Posterior cingulate gyrus (tissue), 11 donors: ENCODE results near the gene ATP13A2.
"Not testable (repeated sequence)": the region's sequence is repeated elsewhere in the genome, so short reads cannot be mapped to it uniquely, and the experiment has no call there.

ENCODE experiments used
- DNase-seq, 10 donors: peaks; one replicate each; pipeline versions ENCODE4 v3.0.0 to v3.0.0-alpha.2; 2020 to 2021; ENCODE audit warnings: mixed read lengths in 3 of 10
- intact Hi-C: fragments of 100-400 bp; cut with DNase I; formaldehyde crosslinking; loops from one replicate; pipeline ENCODE4 v1.15.1; 2023

ATP13A2 gene

DNA sequence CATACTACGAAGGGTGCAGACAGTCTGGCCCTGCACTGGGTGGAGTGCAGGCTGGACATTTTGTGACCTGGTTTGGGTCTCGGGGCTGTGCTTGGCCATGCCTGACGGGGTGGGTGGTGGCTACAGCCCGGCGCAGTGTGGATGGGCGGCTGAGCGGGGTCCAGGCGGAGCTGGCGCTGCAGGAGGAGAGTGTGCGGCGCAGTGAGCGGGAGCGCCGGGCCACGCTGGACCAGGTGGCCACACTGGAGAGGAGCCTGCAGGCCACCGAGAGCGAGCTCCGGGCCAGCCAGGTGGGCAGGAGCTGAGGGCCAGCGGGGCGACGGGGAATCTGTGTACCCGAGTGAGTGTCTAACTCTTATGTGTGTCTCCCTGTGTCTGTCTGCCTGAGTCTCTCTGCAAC is 45.4 kb downstream of the ATP13A2 start:
- intact Hi-C loops: loop anchor here (10.0 kb wide), 1 partner anchor 49 kb away; the partner anchor contains the start of gene ATP13A2
- DNase-seq: peak in 1 of 10 donors; percentile 71

GRCh38 chr1:16965486-16966067 is 46.2 kb downstream of the ATP13A2 start:
- intact Hi-C loops: loop anchor here (10.0 kb wide), 1 partner anchor 49 kb away; the partner anchor contains the start of gene ATP13A2
- DNase-seq: no peak

DNA sequence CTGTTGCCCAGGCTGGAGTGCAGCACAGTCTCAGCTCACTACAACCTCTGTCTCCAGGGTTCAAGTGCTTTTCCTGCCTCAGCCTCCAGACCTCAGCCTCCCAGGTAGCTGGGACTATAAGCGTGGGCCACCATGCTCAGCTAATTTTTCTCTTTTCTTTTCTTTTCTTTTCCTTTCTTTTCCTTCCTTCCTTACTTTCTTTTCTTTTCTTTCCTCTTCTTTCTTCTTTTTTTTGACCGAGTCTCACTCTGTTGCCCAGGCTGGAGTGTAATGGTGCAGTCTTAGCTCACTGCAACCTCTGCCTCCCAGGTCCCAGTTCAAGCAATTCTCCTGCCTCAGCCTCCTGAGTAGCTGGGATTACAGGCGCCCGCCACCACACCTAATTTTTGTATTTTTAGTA is 47.6 kb downstream of the ATP13A2 start:
- not testable (repeated sequence) for DNase-seq
- intact Hi-C loops: loop anchor here (10.0 kb wide), 1 partner anchor 51 kb away; the partner anchor contains the start of gene ATP13A2

- no peak for DNase-seq
- intact Hi-C loops: loop anchor here (10.0 kb wide), 1 partner anchor 53 kb away; the partner anchor contains the start of gene ATP13A2
These were observed 50.2 kb downstream of the ATP13A2 start for GRCh38 chr1:16961297-16962133.

- peak; percentile 51 to 96 (median 78) for DNase-seq
- intact Hi-C loops: loop anchor here (10.0 kb wide), 1 partner anchor 54 kb away; the partner anchor contains the start of gene ATP13A2
These were observed 51.0 kb downstream of the ATP13A2 start for GRCh38 chr1:16960560-16961296.

DNA sequence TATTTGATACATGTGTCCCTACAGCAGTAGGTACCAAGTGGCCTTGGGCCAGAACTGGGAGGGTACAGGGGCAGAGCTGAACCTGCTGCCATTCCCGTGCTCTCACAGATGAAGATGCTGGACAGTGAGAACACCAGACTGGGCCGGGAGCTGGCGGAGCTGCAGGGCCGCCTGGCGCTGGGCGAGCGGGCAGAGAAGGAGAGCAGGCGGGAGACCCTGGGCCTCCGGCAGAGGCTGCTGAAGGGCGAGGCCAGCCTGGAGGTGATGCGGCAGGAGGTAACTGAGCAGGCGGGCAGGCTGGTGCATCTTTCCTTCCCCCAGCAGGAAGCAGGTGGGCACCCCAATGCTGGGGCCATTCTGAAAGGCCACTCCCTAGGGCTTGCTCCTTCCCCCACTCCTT is 53.3 kb downstream of the ATP13A2 start:
- peak in 1 of 10 donors; percentile 76 for DNase-seq
- intact Hi-C loops: loop anchor here (10.0 kb wide), 1 partner anchor 276 kb away; no protein-coding TSS in a partner anchor

GRCh38 chr1:16957731-16958130 is 54.0 kb downstream of the ATP13A2 start:
- intact Hi-C loops: loop anchor here (10.0 kb wide), 1 partner anchor 277 kb away; no protein-coding TSS in a partner anchor
- no peak for DNase-seq

GRCh38 chr1:16956775-16957174 is 55.0 kb downstream of the ATP13A2 start:
- intact Hi-C loops: loop anchor here (10.0 kb wide), 1 partner anchor 278 kb away; no protein-coding TSS in a partner anchor

GRCh38 chr1:16955186-16955585 is 56.5 kb downstream of the ATP13A2 start:
- DNase-seq: no peak
- intact Hi-C loops: loop anchor here (10.0 kb wide), 1 partner anchor 280 kb away; no protein-coding TSS in a partner anchor

More at GRCh38 chr1:16956775-16957174, 55.0 kb downstream of the ATP13A2 start:
- no peak for DNase-seq

DNA sequence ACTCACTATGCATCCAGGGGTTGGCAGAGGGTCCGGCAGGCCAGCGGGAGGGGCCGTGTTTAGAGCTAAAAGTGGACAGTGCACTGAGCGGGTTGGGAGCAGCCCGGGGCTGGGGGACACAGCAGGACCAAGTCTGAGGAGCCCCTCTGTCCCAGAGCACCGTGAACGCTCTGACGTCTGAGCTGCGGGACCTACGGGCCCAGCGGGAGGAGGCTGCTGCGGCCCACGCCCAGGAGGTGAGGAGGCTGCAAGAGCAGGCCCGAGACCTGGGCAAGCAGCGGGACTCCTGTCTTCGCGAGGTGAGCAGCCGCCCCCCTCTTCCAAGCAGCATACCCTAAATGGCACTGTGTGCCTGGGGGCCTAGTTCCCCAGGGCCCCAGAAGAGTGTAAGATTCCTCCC is 57.1 kb downstream of the ATP13A2 start:
- no peak for DNase-seq
- intact Hi-C loops: loop anchor here (10.0 kb wide), 1 partner anchor 280 kb away; no protein-coding TSS in a partner anchor

GRCh38 chr1:16952376-16952775 is 59.4 kb downstream of the ATP13A2 start:
- DNase-seq: not testable (repeated sequence)
- intact Hi-C loops: loop anchor here (10.0 kb wide), 1 partner anchor 282 kb away; no protein-coding TSS in a partner anchor

GRCh38 chr1:16949026-16949425 is 62.7 kb downstream of the ATP13A2 start:
- intact Hi-C loops, DNase-seq: not testable (repeated sequence)

DNA sequence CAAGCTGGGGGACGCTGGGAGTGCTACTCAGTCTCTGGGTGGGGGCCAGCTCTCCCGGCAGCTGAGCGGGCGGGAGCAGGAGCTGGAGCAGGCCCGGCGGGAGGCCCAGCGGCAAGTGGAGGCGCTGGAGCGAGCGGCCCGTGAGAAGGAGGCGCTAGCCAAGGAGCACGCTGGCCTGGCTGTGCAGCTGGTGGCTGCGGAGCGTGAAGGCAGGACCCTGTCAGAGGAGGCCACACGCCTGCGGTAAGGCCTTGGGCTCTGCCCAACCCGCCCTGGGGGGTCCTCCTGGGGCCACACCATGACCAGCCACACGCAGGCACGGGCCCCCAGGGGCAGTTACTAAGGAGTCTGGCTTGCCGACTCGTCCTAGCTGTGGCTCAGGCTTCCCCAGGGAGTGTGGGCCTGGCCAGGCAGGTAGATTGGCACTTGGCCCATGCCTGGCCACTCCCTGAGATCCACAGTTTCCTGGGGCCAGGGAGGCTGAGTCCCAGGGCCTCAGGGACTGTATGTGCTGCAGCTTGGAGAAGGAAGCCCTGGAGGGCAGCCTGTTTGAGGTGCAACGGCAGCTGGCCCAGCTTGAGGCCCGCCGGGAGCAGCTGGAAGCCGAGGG is 63.3 kb downstream of the ATP13A2 start:
- intact Hi-C loops: not testable (repeated sequence)
- DNase-seq: peak in 1 of 10 donors; percentile 83

GRCh38 chr1:16946646-16947045 is 65.1 kb downstream of the ATP13A2 start:
- peak in 1 of 10 donors; percentile 83 for DNase-seq
- intact Hi-C loops: no loop called here

DNA sequence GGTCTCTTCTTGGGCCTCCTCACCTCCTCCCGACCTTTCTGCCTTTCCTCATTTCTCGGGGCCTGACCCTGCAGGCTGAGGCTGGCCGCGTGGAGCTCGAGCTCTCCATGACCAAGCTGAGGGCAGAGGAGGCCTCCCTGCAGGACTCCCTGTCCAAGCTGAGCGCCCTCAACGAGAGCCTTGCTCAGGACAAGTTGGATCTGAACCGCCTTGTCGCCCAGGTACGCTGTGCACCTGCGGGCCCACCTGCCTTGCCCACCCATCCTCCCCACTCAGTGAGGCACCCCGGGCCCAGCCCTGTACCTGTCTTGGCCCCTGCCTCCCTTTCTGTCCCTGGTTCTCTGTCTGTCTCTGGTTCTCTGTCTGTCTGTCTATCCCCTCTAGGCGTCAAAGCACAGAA is 65.5 kb downstream of the ATP13A2 start:
- intact Hi-C loops: not testable (repeated sequence)
- peak in 1 of 10 donors; percentile 82 for DNase-seq

DNA sequence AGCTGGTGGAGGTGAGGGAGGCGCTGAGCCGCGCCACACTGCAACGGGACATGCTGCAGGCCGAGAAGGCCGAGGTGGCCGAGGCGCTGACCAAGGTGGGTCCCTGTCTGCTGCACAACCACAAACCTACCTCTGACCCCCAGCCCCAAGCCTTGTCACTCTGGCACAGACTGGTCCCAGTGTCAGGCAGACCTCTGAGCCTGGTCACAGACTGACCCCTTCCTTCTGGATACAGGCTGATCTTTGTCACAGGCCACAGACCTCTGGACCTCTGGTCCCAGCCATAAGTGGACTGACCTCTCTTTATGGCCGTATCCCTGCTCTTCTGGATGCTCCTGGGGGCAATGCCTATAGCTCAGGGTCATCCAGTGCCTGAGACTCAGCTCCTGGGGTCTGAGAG is 66.2 kb downstream of the ATP13A2 start:
- intact Hi-C loops, DNase-seq: not testable (repeated sequence)

GRCh38 chr1:16944038-16944437 is 67.7 kb downstream of the ATP13A2 start:
- no peak for DNase-seq
- intact Hi-C loops: no loop called here

GRCh38 chr1:16939386-16940180 is 72.1 kb downstream of the ATP13A2 start:
- DNase-seq, intact Hi-C loops: not testable (repeated sequence)
